DND-41 (cell line): ENCODE measurements around the gene PTGER1.

Experiments
- ATAC-seq: fragments of 200-7000 bp; cut with Tn5 transposase; 3 replicates; pipeline ENCODE4 v1.9.1; 2021; ENCODE audit warnings: low read depth; ENCODE audit not compliant: insufficient read depth
- DNase-seq: peaks from one replicate; pipeline ENCODE4 v3.0.0-alpha.2; 2020
- H2AFZ ChIP-seq: 2 replicates; pipeline ENCODE4 v1.6.0; 2012; ENCODE audit warnings: low read depth, low read length
- H3K27ac ChIP-seq: 2 replicates; pipeline ENCODE4 v1.5.1; 2012; ENCODE audit warnings: low read length, inconsistent platforms
- H3K27me3 ChIP-seq: fragments of 200-600 bp; sonication (generic); 2 replicates; pipeline ENCODE4 v1.6.0; 2012; ENCODE audit warnings: low read length, mild to moderate bottlenecking, inconsistent platforms; ENCODE audit not compliant: insufficient read depth, poor library complexity
- H3K36me3 ChIP-seq: 2 replicates; pipeline ENCODE4 v1.5.1; 2012; ENCODE audit warnings: low read length, inconsistent platforms; ENCODE audit not compliant: insufficient read depth
- H3K4me1 ChIP-seq: 2 replicates; pipeline ENCODE4 v1.5.1; 2012; ENCODE audit warnings: mild to moderate bottlenecking, low read length; ENCODE audit not compliant: insufficient read depth
- H3K4me2 ChIP-seq: 2 replicates; pipeline ENCODE4 v1.6.0; 2012; ENCODE audit warnings: mild to moderate bottlenecking, moderate library complexity, low read length, inconsistent platforms; ENCODE audit not compliant: insufficient read depth
- H3K4me3 ChIP-seq, 2 experiments: fragments of 200-600 bp in 1 of 2; shearing (Covaris generic) in 1 of 2; 2 replicates each; pipeline ENCODE4 v1.5.1; 2012 to 2016; ENCODE audit warnings: inconsistent platforms in 2 of 2, low read length in 2 of 2, mild to moderate bottlenecking in 2 of 2, low read depth in 1 of 2, moderate library complexity in 1 of 2
- H3K79me2 ChIP-seq: 2 replicates; pipeline ENCODE4 v1.6.0; 2012; ENCODE audit warnings: low read length, inconsistent platforms; ENCODE audit not compliant: insufficient read depth
- H3K9ac ChIP-seq: 2 replicates; pipeline ENCODE4 v1.6.0; 2012; ENCODE audit warnings: low read depth, mild to moderate bottlenecking, inconsistent platforms, low read length, moderate library complexity
- H3K9me3 ChIP-seq: 2 replicates; pipeline ENCODE4 v1.5.1; 2012; ENCODE audit warnings: low read length, moderate library complexity, mild to moderate bottlenecking, inconsistent platforms; ENCODE audit not compliant: insufficient read depth, severe bottlenecking
- H4K20me1 ChIP-seq: 2 replicates; pipeline ENCODE4 v1.6.0; 2012; ENCODE audit warnings: low read length; ENCODE audit not compliant: insufficient read depth
- CTCF ChIP-seq: IDR thresholded peaks from 2 replicates; pipeline ENCODE4 v1.5.1; 2012; ENCODE audit warnings: borderline replicate concordance, low read length, moderate library complexity, mild to moderate bottlenecking; ENCODE audit not compliant: poor library complexity, severe bottlenecking; ENCODE audit errors: extremely low read depth
- EZH2 ChIP-seq: IDR thresholded peaks from 3 replicates; pipeline ENCODE4 v1.6.1; 2012; ENCODE audit warnings: borderline replicate concordance, low read depth, mild to moderate bottlenecking, moderate library complexity, low read length, inconsistent platforms; ENCODE audit not compliant: severe bottlenecking

The PTGER1 gene

GRCh38 chr19:14479975-14480699 lies 5.0 kb upstream of the PTGER1 start:
- H3K79me2 ChIP-seq: no peaks in the 10 kb centered on the region
- H2AFZ ChIP-seq: no peak overlapping the region
- H3K4me3 ChIP-seq: no peak overlapping the region
- H3K36me3 ChIP-seq: peaks cover 36% of the 10 kb centered on the region
- H3K9me3 ChIP-seq: no peaks in the 10 kb centered on the region
- DNase-seq: peak; percentile 69
- peaks cover 8% of the 10 kb centered on the region; the same call in 1 of the 2 replicates for H4K20me1 ChIP-seq
- 0 out of 2 replicates have a peak overlapping the region, but pooled peaks have one; percentile 27 for H3K27ac ChIP-seq
- H3K4me1 ChIP-seq: no peaks in the 10 kb centered on the region
- no peak overlapping the region for H3K9ac ChIP-seq
- peak; percentile 84 for ATAC-seq
- H3K4me2 ChIP-seq: no peak overlapping the region
- H3K27me3 ChIP-seq: no peaks in the 10 kb centered on the region
- peak; percentile 94 for TF ChIP-seq CTCF
- TF ChIP-seq EZH2: no peak

GRCh38 chr19:14479309-14479974 lies 4.3 kb upstream of the PTGER1 start:
- no peak overlapping the region for H3K4me3 ChIP-seq
- H3K9ac ChIP-seq: no peak overlapping the region
- peaks cover 36% of the 10 kb centered on the region for H3K36me3 ChIP-seq
- H2AFZ ChIP-seq: no peak overlapping the region
- TF ChIP-seq CTCF (no peak), EZH2 (no peak)
- DNase-seq (no peak), ATAC-seq (no peak)
- H4K20me1 ChIP-seq: peaks cover 8% of the 10 kb centered on the region; the same call in 1 of the 2 replicates
- 0 out of 2 replicates have a peak overlapping the region, but pooled peaks have one; percentile 27 for H3K27ac ChIP-seq
- no peaks in the 10 kb centered on the region for H3K79me2 ChIP-seq
- no peaks in the 10 kb centered on the region for H3K4me1 ChIP-seq
- no peaks in the 10 kb centered on the region for H3K27me3 ChIP-seq
- no peak overlapping the region for H3K4me2 ChIP-seq
- H3K9me3 ChIP-seq: no peaks in the 10 kb centered on the region

- H3K79me2 ChIP-seq: no peaks in the 10 kb centered on the region
- no peak for ATAC-seq
- no peak overlapping the region for H3K4me2 ChIP-seq
- peaks cover 36% of the 10 kb centered on the region for H3K36me3 ChIP-seq
- H3K9ac ChIP-seq: no peak overlapping the region
- no peak overlapping the region for H3K4me3 ChIP-seq
- no peaks in the 10 kb centered on the region for H3K27me3 ChIP-seq
- no peak overlapping the region for H2AFZ ChIP-seq
- H3K4me1 ChIP-seq: no peaks in the 10 kb centered on the region
- H3K27ac ChIP-seq: no peak overlapping the region
- DNase-seq: no peak
- no peaks in the 10 kb centered on the region for H3K9me3 ChIP-seq
- H4K20me1 ChIP-seq: peaks cover 8% of the 10 kb centered on the region; the same call in 1 of the 2 replicates
- TF ChIP-seq CTCF (no peak), EZH2 (no peak)
Observed at GRCh38 chr19:14478113-14478545, 3.0 kb upstream of the PTGER1 start.
